C4-2B (cell line): Measurements from ENCODE around the gene ATP5MC3.

Experiments used
- ZFX ChIP-seq: fragments of 450-650 bp; IDR thresholded peaks from 2 replicates; pipeline ENCODE4 v1.6.1; 2017
- TF ChIP-seq, protein P1 (sequence below): fragments of 450-650 bp; conservative IDR thresholded peaks from 2 replicates; pipeline ENCODE4 v1.5.1; 2017; ENCODE audit warnings: mild to moderate bottlenecking

DNA sequence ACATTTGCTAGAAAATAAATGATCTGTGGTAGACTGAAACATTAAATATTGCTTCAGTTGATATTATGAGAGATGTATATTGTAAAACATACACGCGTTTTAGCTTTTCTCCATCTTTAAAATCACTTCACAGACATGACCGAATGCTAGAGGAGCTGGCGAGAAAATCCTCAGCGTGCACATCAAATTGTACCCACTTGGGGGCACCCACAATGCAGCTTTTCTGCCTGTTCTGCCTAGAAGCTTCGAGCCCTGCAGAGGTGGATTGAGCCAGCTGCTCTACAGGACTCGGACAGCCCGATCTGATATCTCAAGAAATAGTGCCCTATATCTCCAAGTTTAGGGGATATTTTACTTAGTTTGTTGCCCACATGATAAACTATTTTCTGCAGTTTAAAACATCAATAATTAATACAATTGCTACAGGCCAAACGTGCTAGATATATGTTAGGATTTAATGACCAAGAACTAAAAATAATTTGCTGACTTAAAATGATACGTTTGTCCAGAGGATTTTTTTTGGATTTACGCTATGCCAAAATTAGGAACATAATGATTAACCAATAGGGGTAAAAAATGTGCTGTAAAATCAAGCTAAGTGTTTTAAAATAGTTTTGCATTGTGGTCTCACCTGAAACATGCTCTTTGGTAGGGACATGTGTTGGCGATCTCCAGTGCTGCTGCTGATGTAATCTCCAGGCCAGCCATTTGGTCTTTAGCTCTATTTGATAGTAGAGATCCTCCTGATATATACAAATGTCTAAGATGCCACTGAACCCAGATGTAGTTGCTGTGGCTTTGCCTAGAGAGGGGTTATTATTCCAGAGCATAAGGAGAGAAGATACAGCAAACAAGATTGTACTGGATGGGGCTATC lies 22.3 kb upstream of the ATP5MC3 start:
- TF ChIP-seq, protein P1, sequence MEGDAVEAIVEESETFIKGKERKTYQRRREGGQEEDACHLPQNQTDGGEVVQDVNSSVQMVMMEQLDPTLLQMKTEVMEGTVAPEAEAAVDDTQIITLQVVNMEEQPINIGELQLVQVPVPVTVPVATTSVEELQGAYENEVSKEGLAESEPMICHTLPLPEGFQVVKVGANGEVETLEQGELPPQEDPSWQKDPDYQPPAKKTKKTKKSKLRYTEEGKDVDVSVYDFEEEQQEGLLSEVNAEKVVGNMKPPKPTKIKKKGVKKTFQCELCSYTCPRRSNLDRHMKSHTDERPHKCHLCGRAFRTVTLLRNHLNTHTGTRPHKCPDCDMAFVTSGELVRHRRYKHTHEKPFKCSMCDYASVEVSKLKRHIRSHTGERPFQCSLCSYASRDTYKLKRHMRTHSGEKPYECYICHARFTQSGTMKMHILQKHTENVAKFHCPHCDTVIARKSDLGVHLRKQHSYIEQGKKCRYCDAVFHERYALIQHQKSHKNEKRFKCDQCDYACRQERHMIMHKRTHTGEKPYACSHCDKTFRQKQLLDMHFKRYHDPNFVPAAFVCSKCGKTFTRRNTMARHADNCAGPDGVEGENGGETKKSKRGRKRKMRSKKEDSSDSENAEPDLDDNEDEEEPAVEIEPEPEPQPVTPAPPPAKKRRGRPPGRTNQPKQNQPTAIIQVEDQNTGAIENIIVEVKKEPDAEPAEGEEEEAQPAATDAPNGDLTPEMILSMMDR: peak; percentile 76
- TF ChIP-seq ZFX: no peak
